GM12872 (cell line): ENCODE results near the gene SHOC2.

Experiments
- TF ChIP-seq, protein P1 (sequence below): IDR thresholded peaks from 3 replicates; pipeline ENCODE4 v1.5.1; 2011; ENCODE audit warnings: low read depth, mild to moderate bottlenecking, low read length, moderate library complexity; ENCODE audit not compliant: insufficient read depth

Gene SHOC2

GRCh38 chr10:110892602-110893288 lies 26.7 kb upstream of the SHOC2 start:
- TF ChIP-seq, protein P1, sequence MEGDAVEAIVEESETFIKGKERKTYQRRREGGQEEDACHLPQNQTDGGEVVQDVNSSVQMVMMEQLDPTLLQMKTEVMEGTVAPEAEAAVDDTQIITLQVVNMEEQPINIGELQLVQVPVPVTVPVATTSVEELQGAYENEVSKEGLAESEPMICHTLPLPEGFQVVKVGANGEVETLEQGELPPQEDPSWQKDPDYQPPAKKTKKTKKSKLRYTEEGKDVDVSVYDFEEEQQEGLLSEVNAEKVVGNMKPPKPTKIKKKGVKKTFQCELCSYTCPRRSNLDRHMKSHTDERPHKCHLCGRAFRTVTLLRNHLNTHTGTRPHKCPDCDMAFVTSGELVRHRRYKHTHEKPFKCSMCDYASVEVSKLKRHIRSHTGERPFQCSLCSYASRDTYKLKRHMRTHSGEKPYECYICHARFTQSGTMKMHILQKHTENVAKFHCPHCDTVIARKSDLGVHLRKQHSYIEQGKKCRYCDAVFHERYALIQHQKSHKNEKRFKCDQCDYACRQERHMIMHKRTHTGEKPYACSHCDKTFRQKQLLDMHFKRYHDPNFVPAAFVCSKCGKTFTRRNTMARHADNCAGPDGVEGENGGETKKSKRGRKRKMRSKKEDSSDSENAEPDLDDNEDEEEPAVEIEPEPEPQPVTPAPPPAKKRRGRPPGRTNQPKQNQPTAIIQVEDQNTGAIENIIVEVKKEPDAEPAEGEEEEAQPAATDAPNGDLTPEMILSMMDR: no peak

DNA sequence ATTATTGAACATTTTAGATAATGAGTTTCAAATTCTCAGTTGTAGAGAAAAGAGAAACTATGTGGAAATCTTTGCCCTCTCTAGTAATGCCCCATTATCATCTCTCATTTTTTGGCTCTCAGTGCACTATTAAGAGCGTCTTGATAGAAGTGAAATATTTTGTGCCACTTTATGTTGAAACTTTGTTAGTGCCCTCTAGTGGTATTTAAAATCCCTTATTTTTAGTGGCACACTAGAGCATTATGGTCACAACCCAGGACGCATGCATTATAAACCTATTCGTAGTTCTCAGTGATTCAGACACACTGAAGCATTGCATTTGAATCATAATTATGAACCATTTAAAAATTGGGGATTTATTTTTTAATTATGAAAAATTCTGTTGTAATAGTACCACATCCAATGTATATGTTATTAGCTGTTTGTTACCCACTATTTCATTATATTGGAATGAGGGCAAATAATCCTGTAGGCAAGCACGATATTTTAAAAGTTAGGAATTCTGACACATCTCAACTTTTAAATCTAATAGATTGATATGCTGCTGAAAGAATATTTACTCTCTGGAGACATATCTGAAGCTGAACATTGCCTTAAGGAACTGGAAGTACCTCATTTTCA lies 25.7 kb upstream of the SHOC2 start:
- TF ChIP-seq, protein P1: peak; percentile 42; the same call in 2 of the 3 replicates

GRCh38 chr10:110897184-110897583 lies 22.2 kb upstream of the SHOC2 start:
- TF ChIP-seq, protein P1: no peak

DNA sequence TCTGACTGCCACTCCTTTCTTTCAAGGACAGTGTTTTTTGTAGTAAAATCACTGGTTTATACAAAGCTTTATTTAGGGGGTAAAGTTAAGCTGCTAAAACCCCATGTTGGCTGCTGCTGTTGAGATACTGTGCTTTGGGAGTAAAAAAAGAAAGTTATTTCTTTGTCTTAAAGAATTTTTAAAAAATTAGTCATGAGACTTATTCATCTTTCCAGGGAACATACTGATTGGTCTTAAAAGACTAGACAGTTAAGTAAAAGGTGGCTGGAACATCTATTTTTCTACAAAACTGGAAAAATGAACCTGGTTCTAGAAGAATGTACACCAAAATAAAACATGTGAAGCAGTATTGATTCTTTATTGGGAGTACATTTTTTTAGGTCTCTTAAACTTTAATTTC lies 21.0 kb upstream of the SHOC2 start:
- TF ChIP-seq, protein P1: no peak

DNA sequence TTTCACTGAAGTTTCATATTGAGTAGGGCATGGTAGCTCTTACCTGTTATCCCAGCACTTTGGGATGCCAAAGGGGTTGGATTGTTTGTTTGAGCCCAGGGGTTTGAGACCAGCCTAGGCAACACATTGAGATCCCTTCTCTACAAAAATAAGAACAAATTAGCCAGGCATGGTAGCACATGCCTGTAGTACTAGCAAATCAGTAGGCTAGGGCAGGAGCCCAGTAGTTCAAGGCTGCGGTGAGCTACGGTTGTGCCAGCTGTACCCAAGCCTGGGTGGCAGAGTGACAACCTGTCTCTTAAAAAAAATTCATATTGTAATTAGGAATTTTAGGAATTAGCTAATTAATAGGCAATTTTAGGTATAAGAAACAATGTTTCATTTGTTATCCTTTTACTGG lies 18.4 kb upstream of the SHOC2 start:
- TF ChIP-seq, protein P1: no peak

GRCh38 chr10:110901954-110902819 lies 17.2 kb upstream of the SHOC2 start:
- TF ChIP-seq, protein P1: no peak
